GM19025 (cell line): ENCODE data around the gene SPOCK1.

ENCODE experiments used
- ATAC-seq: cut with Tn5 transposase; IDR thresholded peaks from one replicate; pipeline ENCODE4 v1.9.1; 2021; ENCODE audit warnings: mild to moderate bottlenecking, low read depth, moderate library complexity; ENCODE audit not compliant: unreplicated experiment

Gene SPOCK1

GRCh38 chr5:137496919-137497318 lies 2.2 kb downstream of the SPOCK1 start:
- no peak for ATAC-seq

DNA sequence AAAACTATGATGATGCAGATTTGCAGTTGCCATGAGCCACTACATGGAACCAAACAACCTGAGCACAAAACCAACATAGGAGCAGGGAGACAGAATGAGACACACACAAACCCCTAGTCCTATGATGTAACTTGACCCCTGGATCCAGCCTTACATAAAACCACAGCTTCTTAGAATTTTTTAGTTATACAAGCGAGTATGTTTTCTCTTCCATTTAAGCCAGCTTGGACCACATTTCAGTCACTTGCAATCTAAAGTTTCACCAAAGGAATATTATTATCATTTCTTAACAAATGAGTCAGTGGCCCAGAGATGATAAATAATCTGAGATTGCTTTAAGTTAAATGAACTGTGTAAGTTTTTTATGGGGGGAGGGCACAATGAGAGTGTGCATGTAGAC lies 6.8 kb downstream of the SPOCK1 start:
- ATAC-seq = no peak

- no peak for ATAC-seq
Observed at GRCh38 chr5:137491121-137491520, 8.0 kb downstream of the SPOCK1 start.

- no peak for ATAC-seq
Observed at GRCh38 chr5:137490591-137490990, 8.5 kb downstream of the SPOCK1 start.

DNA sequence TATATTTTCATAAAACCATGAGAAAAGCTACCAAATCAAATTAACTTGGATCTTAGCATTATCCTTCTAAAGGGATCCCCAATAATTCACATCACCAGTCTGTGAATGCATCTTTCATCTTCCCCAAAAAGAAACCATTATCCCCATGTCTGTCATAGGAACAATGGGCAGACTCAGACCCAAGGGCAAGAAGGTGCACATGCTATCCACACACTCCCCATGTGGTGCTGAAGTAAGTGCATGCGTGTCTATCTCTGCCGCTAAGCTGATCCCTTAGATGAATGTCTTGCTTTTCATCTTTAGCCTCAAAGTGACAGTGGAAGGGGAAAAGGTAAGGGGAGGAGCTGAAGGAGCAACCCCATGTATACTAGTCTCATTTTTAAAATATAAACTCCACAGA lies 10.2 kb downstream of the SPOCK1 start:
- no peak for ATAC-seq

DNA sequence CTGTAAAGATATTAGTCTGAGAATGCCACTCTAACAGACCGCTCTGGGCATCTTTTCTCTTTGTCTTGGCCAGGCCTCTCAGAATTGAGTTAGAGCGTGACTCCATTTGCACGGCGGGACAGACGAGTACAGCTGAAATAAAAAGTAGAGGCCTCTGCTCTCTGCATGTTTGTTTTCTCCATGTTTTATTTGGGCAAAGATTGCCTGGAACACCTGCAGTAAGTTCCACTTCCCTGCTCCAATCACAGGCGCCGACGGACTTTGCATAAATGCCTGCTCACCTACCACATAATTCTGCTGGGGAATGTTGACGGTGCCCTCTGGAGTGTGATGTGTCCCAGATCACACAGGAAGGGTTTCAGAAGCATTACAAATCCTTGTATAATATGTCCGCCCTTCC lies 10.6 kb downstream of the SPOCK1 start:
- no peak for ATAC-seq

DNA sequence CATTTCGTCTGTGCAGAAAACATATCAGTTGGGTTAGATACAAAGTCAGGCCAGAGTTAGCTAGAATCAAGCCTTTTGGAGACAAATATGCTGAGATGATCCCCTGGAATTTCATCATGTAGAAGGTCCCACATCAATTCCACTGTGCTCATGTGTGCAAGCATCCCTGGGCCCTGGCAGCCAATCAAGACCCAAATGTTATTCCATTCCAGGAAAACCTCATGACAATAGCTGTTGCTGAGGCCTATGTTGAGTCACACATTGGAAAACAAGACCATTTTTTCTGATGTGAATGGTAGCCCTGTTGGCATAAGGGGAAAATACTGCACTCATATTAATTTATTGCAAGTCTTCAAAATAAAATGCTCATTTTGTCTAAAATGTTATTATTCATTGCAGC lies 11.5 kb downstream of the SPOCK1 start:
- ATAC-seq = no peak

DNA sequence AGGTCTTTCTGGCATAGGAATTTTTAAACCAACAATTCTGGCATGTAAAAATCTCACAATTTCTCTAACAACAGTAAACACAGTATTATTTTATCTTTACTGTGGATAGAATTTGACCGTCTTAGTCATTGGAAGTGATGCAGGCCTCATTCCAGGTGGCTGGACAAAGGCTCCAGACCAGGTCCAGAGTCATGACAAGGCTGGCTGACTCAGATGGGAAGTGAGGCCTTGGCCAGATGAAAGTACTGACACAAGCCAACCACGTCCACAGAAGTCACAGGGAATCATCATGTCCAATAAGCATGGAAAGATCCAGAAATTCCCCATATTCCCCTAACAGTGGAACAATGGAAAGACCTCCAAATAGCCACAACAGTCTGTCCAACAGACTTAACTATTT lies 12.4 kb downstream of the SPOCK1 start:
- no peak for ATAC-seq

DNA sequence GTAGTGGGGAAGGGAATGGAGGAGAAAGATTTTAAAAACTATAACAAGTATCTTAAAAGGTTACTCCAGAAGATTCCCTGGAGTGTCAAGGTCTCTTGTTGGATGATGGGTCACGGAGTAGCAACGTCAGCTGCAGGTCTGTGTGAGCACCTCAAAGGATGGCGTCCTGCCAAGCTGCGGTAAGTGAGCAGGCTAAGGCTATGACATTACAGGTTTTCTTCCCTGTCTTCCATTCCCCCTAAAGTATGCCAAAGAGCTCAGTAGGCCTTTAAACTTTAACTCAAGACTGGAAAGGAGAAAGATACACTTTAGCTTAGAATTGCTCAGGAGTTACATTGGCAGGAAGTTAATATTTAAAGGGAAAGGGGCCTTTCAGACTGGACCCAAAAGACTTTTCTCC lies 17.5 kb downstream of the SPOCK1 start:
- ATAC-seq = no peak

DNA sequence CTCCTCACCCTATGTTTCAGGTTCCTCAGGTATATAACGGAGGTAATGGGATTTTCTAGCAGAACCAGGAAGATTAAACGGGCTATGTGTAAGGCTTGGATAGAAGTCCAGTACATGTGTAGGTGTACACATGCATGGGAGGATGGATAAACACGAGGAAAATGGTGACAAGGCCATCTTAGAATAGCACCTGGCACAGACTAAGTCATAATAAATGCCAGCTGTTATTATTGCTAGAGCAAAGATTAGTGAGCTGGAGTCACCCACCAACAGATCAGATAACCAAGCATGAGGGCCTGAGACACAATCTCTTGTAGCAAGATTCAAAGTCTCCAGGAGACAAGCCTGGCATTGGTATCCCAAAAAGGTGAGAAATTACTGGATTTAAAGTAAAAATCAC lies 21.1 kb downstream of the SPOCK1 start:
- ATAC-seq = no peak

- ATAC-seq = no peak
Observed at GRCh38 chr5:137470921-137471220, 28.3 kb downstream of the SPOCK1 start.

DNA sequence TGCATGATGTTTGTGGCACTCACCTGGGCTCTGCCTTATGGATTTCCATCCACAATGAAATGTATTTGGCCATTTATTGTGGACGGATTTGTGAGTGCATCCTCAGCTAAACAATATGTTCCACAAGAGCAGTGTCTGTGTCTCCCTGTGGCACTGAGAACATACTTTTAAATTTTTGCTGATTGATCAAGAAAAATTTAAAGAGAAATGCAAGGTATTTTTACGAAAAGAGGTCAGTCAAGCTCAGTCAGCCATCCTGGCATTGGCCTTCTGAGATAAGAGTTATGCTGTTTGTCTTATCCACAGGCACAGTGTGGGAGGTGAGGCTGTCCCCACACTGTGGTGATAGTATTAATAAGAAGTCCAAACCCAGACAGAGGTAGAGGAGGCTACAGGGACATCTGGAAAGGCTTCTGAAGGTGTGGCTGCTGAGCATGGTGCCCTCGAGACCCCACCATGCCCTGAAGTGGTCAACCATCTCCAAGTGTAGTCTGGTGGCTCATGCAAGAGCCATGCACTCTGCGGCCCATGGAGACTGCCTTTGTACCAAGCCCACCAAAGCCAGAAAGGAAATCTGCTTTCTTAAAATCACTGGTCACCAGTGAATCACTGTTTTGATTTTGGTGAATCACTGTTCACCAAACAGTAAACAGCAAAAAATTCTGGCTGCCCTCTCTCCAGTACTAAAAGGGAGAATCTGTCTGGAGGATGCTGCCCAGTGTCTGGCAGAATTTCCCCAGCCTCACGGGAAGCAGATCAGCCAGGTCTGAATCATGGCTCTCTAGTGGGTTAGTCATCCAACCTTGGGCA lies 28.8 kb downstream of the SPOCK1 start:
- ATAC-seq = no peak

- no peak for ATAC-seq
Observed at GRCh38 chr5:137466889-137467288, 32.2 kb downstream of the SPOCK1 start.

DNA sequence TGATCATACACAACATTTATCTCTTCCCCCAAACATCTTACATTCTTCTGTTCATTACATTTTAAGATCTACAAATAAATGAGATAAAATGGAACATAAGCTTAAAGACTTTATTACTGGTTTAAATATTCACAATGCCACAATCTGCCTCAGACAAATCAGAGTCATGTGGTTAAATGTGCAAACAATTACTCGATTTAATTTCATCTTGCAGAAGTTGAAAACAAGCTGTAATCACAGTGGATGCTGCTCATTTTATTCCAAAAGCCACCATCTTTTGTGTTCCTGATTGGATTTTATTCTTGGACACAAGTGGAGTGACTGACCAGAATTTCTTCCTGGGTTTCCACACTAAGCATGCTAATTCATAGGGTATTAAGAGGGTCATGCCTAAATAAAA lies 33.2 kb downstream of the SPOCK1 start:
- ATAC-seq = no peak

- no peak for ATAC-seq
Observed at GRCh38 chr5:137462816-137463520, 36.2 kb downstream of the SPOCK1 start.

GRCh38 chr5:137462265-137462590 lies 36.9 kb downstream of the SPOCK1 start:
- ATAC-seq = no peak

GRCh38 chr5:137461391-137462264 lies 37.5 kb downstream of the SPOCK1 start:
- no peak for ATAC-seq

- no peak for ATAC-seq
Observed at GRCh38 chr5:137454671-137455070, 44.5 kb downstream of the SPOCK1 start.

- ATAC-seq = no peak
Observed at GRCh38 chr5:137453483-137454080, 45.5 kb downstream of the SPOCK1 start.

DNA sequence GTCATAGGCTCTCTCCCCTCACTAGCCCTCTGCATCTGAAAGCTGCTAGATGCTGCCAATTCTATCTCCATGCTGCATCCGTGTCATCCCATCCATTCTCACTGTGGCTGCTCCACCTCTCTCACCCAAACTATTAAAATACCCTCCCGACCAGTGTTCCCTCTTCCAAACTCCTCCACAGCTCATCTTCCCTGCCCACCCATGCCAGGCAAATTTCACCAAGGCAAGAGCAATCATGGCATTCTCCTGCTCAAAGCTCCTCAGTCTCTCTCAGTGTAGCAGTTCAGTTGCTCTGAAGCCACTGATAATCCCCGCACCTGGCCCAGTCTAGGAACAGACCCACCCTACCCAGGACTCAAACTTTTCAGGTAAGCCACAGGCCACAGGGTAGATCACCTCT lies 48.4 kb downstream of the SPOCK1 start:
- no peak for ATAC-seq

DNA sequence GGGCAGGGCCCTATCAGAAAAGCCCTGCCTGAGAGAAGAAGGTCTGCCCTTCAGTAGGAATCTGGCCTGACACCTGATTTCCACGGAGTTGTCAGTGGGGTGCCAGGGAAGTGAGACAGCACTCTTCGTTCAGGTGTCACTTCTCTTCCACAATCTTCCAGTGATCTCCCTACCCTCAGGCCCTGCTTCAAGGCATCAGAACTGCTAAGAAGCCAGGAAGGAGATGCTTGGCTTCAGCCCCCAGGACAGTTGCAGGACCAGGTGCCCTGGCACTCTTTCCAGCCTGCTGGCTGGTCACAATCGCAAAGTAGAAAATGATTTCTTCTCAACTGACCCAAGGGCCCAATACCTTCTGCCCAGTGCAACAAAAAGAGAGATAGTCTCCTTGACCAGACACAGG lies 50.3 kb downstream of the SPOCK1 start:
- ATAC-seq = no peak
